ENCODE results near the gene ATF7. TPM values are rescaled to one million over a fixed set of nuclear protein-coding genes. Genes with fewer than 3 reads are reported as not detected.
"Not testable (repeated sequence)": the region's sequence is repeated elsewhere in the genome, so short reads cannot be mapped to it uniquely, and the experiment has no call there.

Gene ATF7
- total RNA-seq, 1 experiment from 2014 or later: 24.7 TPM

- BruUV-seq (replicated peaks): no TSS peak
- Histone ChIP-seq H3K27me3 (ENCODE audit: insufficient read depth, low read depth) (no peaks in the 10 kb centered on the region), H3K4me2 (no peak overlapping the region), H3K27ac (no peak overlapping the region), H4K20me1 (ENCODE audit: insufficient read depth) (peaks cover 3% of the 10 kb centered on the region; the same call in 1 of the 2 replicates), H3K36me3 (ENCODE audit: low read depth) (peaks cover 6% of the 10 kb centered on the region; the same call in 1 of the 2 replicates), H3K9me3 (ENCODE audit: insufficient read depth, low read depth) (no peaks in the 10 kb centered on the region), H3K4me1 (replicated peaks; ENCODE audit: insufficient read depth) (no peaks in the 10 kb centered on the region), H3F3A (ENCODE audit: insufficient read depth, low read depth) (0 out of 2 replicates have a peak, but pooled peaks cover 6% of the 10 kb centered on the region), H3K9me2 (ENCODE audit: insufficient read depth) (no peaks in the 10 kb centered on the region), H3K4me3 (no peak overlapping the region), H3K79me2 (ENCODE audit: low read depth) (peaks cover 3% of the 10 kb centered on the region), H2AFZ (no peak overlapping the region)
- DNase-seq: no peak
- TF ChIP-seq CTCF (conservative IDR thresholded peaks at IDR 0.05): no peak
- TF ChIP-seq EZH2 (IDR thresholded peaks at IDR 0.05; ENCODE audit: low read depth): no peak
- CTCF ChIA-PET: no interaction called here
- POLR2A ChIA-PET (ENCODE audit: unreplicated experiment): no interaction called here
- intact Hi-C loops (cut with micrococcal nuclease; ENCODE audit: unreplicated experiment): no loop called here
These were observed 26.6 kb downstream of the ATF7 start for GRCh38 chr12:53599579-53599978.

GRCh38 chr12:53598971-53599370, 27.2 kb downstream of the ATF7 start:
- CTCF ChIA-PET; H3K4me2 ChIP-seq; BruUV-seq (replicated peaks); H3K4me1 ChIP-seq (replicated peaks; ENCODE audit: insufficient read depth); H3K36me3 ChIP-seq (ENCODE audit: low read depth); DNase-seq; H3F3A ChIP-seq (ENCODE audit: insufficient read depth, low read depth); H3K9me3 ChIP-seq (ENCODE audit: insufficient read depth, low read depth); POLR2A ChIA-PET (ENCODE audit: unreplicated experiment); intact Hi-C loops (cut with micrococcal nuclease; ENCODE audit: unreplicated experiment); H2AFZ ChIP-seq; H3K4me3 ChIP-seq; H3K79me2 ChIP-seq (ENCODE audit: low read depth); H3K27me3 ChIP-seq (ENCODE audit: insufficient read depth, low read depth); H4K20me1 ChIP-seq (ENCODE audit: insufficient read depth); H3K27ac ChIP-seq; H3K9me2 ChIP-seq (ENCODE audit: insufficient read depth): not testable (repeated sequence)

- no peaks in the 10 kb centered on the region for H3F3A ChIP-seq (ENCODE audit: insufficient read depth, low read depth)
- no peak overlapping the region for H2AFZ ChIP-seq
- no peaks in the 10 kb centered on the region for H3K9me3 ChIP-seq (ENCODE audit: insufficient read depth, low read depth)
- no peaks in the 10 kb centered on the region for H3K4me1 ChIP-seq (replicated peaks; ENCODE audit: insufficient read depth)
- TF ChIP-seq CTCF (conservative IDR thresholded peaks at IDR 0.05) (no peak), EZH2 (IDR thresholded peaks at IDR 0.05; ENCODE audit: low read depth) (no peak)
- no peaks in the 10 kb centered on the region for H3K27me3 ChIP-seq (ENCODE audit: insufficient read depth, low read depth)
- no peak overlapping the region for H3K4me3 ChIP-seq
- ChIA-PET CTCF (no interaction called here), POLR2A (ENCODE audit: unreplicated experiment) (no interaction called here)
- DNase-seq: no peak
- H3K9me2 ChIP-seq (ENCODE audit: insufficient read depth): no peaks in the 10 kb centered on the region
- H3K79me2 ChIP-seq (ENCODE audit: low read depth): no peaks in the 10 kb centered on the region
- H3K36me3 ChIP-seq (ENCODE audit: low read depth): peaks cover 6% of the 10 kb centered on the region; the same call in 1 of the 2 replicates
- intact Hi-C loops (cut with micrococcal nuclease; ENCODE audit: unreplicated experiment): no loop called here
- no peak overlapping the region for H3K4me2 ChIP-seq
- no peak overlapping the region for H3K27ac ChIP-seq
- no peaks in the 10 kb centered on the region; the same call in 1 of the 2 replicates for H4K20me1 ChIP-seq (ENCODE audit: insufficient read depth)
- BruUV-seq (replicated peaks): no TSS peak
These were observed 29.2 kb downstream of the ATF7 start for GRCh38 chr12:53596920-53597363.

All from PC-9 (cell line).